ENCODE data around the gene PKD1.

DNA sequence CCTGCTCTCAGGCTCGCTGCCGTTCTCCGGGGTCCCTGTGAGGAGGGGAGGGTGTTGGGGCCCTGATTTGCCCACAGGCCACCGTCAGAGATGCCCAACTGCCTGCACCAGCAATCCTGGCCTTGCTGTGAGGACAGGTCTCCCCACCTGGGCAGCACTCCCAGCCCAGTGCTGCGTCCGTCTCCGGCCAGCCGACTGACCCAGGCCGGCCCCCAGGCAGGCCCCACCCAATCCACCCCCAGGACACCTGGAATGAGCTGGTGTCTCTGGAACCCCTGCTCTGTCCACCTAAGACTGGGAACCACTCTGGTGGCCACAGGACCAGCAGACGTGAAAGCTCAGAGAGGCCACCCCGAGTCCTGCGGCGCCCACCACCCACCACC is 20.1 kb downstream of the PKD1 start:
- TF ChIP-seq, protein P1, sequence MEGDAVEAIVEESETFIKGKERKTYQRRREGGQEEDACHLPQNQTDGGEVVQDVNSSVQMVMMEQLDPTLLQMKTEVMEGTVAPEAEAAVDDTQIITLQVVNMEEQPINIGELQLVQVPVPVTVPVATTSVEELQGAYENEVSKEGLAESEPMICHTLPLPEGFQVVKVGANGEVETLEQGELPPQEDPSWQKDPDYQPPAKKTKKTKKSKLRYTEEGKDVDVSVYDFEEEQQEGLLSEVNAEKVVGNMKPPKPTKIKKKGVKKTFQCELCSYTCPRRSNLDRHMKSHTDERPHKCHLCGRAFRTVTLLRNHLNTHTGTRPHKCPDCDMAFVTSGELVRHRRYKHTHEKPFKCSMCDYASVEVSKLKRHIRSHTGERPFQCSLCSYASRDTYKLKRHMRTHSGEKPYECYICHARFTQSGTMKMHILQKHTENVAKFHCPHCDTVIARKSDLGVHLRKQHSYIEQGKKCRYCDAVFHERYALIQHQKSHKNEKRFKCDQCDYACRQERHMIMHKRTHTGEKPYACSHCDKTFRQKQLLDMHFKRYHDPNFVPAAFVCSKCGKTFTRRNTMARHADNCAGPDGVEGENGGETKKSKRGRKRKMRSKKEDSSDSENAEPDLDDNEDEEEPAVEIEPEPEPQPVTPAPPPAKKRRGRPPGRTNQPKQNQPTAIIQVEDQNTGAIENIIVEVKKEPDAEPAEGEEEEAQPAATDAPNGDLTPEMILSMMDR (IDR thresholded peaks at IDR 0.05), result no peak
- TF ChIP-seq POLR2A (IDR thresholded peaks at IDR 0.05), result no peak

Measured in body of pancreas (tissue), 4 donors.